Nephron (organoid): ENCODE results near the gene ANO8.
A peak's percentile ranks its signal among the peaks of the same experiment; 100 is the strongest.

Source experiments
- H3K27ac Mint-ChIP-seq, 3 experiments: 2 replicates each; pipeline ENCODE4 v1.8.0; 2020; ENCODE audit warnings: mixed read lengths in 3 of 3, mild to moderate bottlenecking in 2 of 3, moderate library complexity in 1 of 3
- H3K27me3 Mint-ChIP-seq: 2 replicates; pipeline ENCODE4 v1.8.0; 2021; ENCODE audit warnings: low read depth, mild to moderate bottlenecking, moderate library complexity, mixed read lengths
- H3K36me3 Mint-ChIP-seq: 2 replicates; pipeline ENCODE4 v1.8.0; 2020; ENCODE audit warnings: low read depth, mixed read lengths
- H3K4me1 Mint-ChIP-seq: 2 replicates; pipeline ENCODE4 v1.8.0; 2020; ENCODE audit warnings: mixed read lengths
- H3K4me3 Mint-ChIP-seq, 3 experiments: 2 replicates each; pipeline ENCODE4 v1.8.0; 2020; ENCODE audit warnings: mild to moderate bottlenecking in 3 of 3, mixed read lengths in 3 of 3, moderate library complexity in 2 of 3
- H3K9me3 Mint-ChIP-seq: 2 replicates; pipeline ENCODE4 v1.8.0; 2020; ENCODE audit warnings: mixed read lengths
- TF ChIP-seq, protein P1 (sequence below), 3 experiments: fragments of 200-600 bp; sonication (generic); IDR thresholded peaks; one replicate each; pipeline ENCODE4 v1.5.0; 2021; ENCODE audit warnings: antibody characterized with exemption in 3 of 3; ENCODE audit not compliant: unreplicated experiment in 3 of 3

ANO8 gene

DNA sequence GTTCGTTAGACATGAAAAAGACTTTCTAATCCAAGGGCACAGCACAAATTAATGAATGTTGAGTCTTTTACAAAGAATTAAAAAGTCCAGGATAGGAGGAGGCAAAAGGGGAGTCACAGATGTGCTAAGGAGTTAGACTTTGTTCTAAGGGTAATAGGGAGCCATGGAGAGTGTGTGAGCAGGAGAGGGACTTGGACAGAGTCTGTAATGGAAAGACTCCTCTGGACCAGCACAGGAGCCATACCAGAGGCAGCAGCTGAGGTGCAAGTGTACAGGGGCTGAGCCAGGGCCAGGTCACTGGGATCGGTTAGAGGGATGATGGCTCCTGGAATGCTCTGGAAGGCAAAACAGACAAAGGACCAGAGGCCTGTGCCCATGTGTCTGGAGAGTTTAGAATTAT is 13.2 kb upstream of the ANO8 start:
- H3K4me3 Mint-ChIP-seq: no peak overlapping the region
- TF ChIP-seq, protein P1, sequence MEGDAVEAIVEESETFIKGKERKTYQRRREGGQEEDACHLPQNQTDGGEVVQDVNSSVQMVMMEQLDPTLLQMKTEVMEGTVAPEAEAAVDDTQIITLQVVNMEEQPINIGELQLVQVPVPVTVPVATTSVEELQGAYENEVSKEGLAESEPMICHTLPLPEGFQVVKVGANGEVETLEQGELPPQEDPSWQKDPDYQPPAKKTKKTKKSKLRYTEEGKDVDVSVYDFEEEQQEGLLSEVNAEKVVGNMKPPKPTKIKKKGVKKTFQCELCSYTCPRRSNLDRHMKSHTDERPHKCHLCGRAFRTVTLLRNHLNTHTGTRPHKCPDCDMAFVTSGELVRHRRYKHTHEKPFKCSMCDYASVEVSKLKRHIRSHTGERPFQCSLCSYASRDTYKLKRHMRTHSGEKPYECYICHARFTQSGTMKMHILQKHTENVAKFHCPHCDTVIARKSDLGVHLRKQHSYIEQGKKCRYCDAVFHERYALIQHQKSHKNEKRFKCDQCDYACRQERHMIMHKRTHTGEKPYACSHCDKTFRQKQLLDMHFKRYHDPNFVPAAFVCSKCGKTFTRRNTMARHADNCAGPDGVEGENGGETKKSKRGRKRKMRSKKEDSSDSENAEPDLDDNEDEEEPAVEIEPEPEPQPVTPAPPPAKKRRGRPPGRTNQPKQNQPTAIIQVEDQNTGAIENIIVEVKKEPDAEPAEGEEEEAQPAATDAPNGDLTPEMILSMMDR (IDR thresholded peaks at IDR 0.05; ENCODE audit: unreplicated experiment in 3 of 3): no peak
- no peaks in the 10 kb centered on the region for H3K9me3 Mint-ChIP-seq
- H3K27ac Mint-ChIP-seq: peak overlapping the region; percentile 68 to 84 (median 72)
- no peaks in the 10 kb centered on the region for H3K36me3 Mint-ChIP-seq
- H3K27me3 Mint-ChIP-seq: peaks cover 8% of the 10 kb centered on the region
- H3K4me1 Mint-ChIP-seq: peaks cover 15% of the 10 kb centered on the region

DNA sequence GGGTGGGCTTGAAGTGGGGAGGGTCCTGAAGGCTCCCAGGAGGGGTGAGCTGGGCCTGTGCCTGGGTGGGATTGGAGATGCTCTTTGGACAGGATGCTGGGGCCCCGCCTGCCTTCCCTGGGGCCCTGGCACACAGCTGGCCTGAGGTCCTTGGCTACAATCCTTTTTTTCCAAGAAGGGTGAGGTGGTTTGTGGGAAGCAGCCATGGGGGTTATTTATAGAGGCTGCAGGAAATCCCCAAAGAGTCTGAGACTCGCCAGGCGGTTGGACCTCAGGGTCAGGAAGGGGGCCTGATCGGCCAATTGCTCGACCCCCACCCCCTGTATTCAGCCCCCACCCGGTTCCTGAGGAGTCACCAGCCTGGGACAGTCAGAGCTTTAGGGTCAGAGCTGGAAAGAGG is 12.7 kb upstream of the ANO8 start:
- peaks cover 15% of the 10 kb centered on the region for H3K4me1 Mint-ChIP-seq
- no peaks in the 10 kb centered on the region for H3K36me3 Mint-ChIP-seq
- H3K4me3 Mint-ChIP-seq: no peak overlapping the region
- no peaks in the 10 kb centered on the region for H3K9me3 Mint-ChIP-seq
- peaks cover 8% of the 10 kb centered on the region for H3K27me3 Mint-ChIP-seq
- TF ChIP-seq, protein P1 (IDR thresholded peaks at IDR 0.05; ENCODE audit: unreplicated experiment in 3 of 3): no peak
- H3K27ac Mint-ChIP-seq: peak overlapping the region; percentile 68 to 84 (median 72)

- no peaks in the 10 kb centered on the region for H3K9me3 Mint-ChIP-seq
- H3K36me3 Mint-ChIP-seq: no peaks in the 10 kb centered on the region
- peaks cover 15% of the 10 kb centered on the region for H3K4me1 Mint-ChIP-seq
- TF ChIP-seq, protein P1 (IDR thresholded peaks at IDR 0.05; ENCODE audit: unreplicated experiment in 3 of 3): peak; percentile 90 to 97 (median 94)
- H3K27ac Mint-ChIP-seq: peak overlapping the region in 1 of 3 experiments; percentile 62
- peaks cover 8% of the 10 kb centered on the region for H3K27me3 Mint-ChIP-seq
- peak overlapping the region in 1 of 3 experiments; percentile 40 for H3K4me3 Mint-ChIP-seq
These were observed 11.5 kb upstream of the ANO8 start for GRCh38 chr19:17346109-17346671.

- no peaks in the 10 kb centered on the region for H3K36me3 Mint-ChIP-seq
- H3K4me3 Mint-ChIP-seq: no peak overlapping the region
- TF ChIP-seq, protein P1 (IDR thresholded peaks at IDR 0.05; ENCODE audit: unreplicated experiment in 3 of 3): no peak
- H3K27ac Mint-ChIP-seq: no peak overlapping the region
- H3K9me3 Mint-ChIP-seq: no peaks in the 10 kb centered on the region
- H3K4me1 Mint-ChIP-seq: peaks cover 5% of the 10 kb centered on the region
- H3K27me3 Mint-ChIP-seq: no peaks in the 10 kb centered on the region
These were observed 7.2 kb upstream of the ANO8 start for GRCh38 chr19:17341845-17342244.

DNA sequence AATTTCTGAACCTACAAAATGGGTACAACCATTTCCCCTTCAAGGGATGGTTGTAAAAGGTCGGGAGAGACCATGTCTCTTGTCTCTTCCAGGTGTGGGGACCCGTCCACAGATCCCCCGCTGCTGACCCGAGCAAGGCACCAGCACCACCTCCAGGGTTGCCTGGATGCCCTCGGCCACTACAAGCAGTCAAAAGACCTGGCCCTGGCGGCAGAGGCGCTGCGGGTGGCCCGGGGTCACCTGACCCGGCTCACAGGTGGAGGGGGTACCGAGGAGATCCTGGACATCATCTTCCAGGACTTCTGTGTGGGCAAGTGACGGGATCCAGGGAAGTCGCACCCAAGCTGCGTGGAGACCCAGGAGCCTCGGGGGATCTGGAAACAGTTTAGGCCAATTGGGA is 6.7 kb upstream of the ANO8 start:
- Mint-ChIP-seq H3K27me3 (no peaks in the 10 kb centered on the region), H3K27ac (no peak overlapping the region), H3K4me1 (peaks cover 5% of the 10 kb centered on the region), H3K9me3 (no peaks in the 10 kb centered on the region), H3K36me3 (no peaks in the 10 kb centered on the region), H3K4me3 (peak overlapping the region in 2 of 3 experiments; percentile 29 to 45)
- TF ChIP-seq, protein P1 (IDR thresholded peaks at IDR 0.05; ENCODE audit: unreplicated experiment in 3 of 3): no peak

- Mint-ChIP-seq H3K27ac (peak overlapping the region in 1 of 3 experiments; percentile 75), H3K9me3 (no peaks in the 10 kb centered on the region), H3K36me3 (no peaks in the 10 kb centered on the region), H3K27me3 (no peaks in the 10 kb centered on the region), H3K4me3 (peak overlapping the region; percentile 29 to 51 (median 49)), H3K4me1 (peaks cover 5% of the 10 kb centered on the region)
- TF ChIP-seq, protein P1 (IDR thresholded peaks at IDR 0.05; ENCODE audit: unreplicated experiment in 3 of 3): no peak
These were observed 6.3 kb upstream of the ANO8 start for GRCh38 chr19:17340871-17341357.
